IMR-90 (cell line): ENCODE data around the gene STYXL1.

Source experiments
- MAZ ChIP-seq: IDR thresholded peaks from 2 replicates; pipeline ENCODE4 v1.6.1; 2012; ENCODE audit warnings: low read depth, mild to moderate bottlenecking, low read length, improper control_type of control experiment, moderate library complexity, borderline replicate concordance
- NFE2L2 ChIP-seq: fragments of 150-350 bp; IDR thresholded peaks from 2 replicates; pipeline ENCODE4 v1.6.1; 2016; ENCODE audit warnings: low read depth, mild to moderate bottlenecking, low read length
- POLR2A ChIP-seq: IDR thresholded peaks from 2 replicates; pipeline ENCODE4 v1.6.1; 2012; ENCODE audit warnings: mild to moderate bottlenecking, low read depth, low read length
- RAD21 ChIP-seq: IDR thresholded peaks from 2 replicates; pipeline ENCODE4 v1.6.1; 2012; ENCODE audit warnings: low read length, improper control_type of control experiment
- RFX5 ChIP-seq: IDR thresholded peaks from 2 replicates; pipeline ENCODE4 v1.8.0; 2012; ENCODE audit warnings: low read depth, mild to moderate bottlenecking, low read length, moderate library complexity
- TF ChIP-seq, protein P1 (sequence below): conservative IDR thresholded peaks from 2 replicates; pipeline ENCODE4 v1.5.1; 2012; ENCODE audit warnings: mild to moderate bottlenecking, low read depth, low read length, improper control_type of control experiment
- TF ChIP-seq, protein P2 (sequence below): fragments of 150-350 bp; IDR thresholded peaks from 2 replicates; pipeline ENCODE4 v1.6.1; 2017; ENCODE audit warnings: mild to moderate bottlenecking, antibody characterized with exemption, low read length, low read depth

DNA sequence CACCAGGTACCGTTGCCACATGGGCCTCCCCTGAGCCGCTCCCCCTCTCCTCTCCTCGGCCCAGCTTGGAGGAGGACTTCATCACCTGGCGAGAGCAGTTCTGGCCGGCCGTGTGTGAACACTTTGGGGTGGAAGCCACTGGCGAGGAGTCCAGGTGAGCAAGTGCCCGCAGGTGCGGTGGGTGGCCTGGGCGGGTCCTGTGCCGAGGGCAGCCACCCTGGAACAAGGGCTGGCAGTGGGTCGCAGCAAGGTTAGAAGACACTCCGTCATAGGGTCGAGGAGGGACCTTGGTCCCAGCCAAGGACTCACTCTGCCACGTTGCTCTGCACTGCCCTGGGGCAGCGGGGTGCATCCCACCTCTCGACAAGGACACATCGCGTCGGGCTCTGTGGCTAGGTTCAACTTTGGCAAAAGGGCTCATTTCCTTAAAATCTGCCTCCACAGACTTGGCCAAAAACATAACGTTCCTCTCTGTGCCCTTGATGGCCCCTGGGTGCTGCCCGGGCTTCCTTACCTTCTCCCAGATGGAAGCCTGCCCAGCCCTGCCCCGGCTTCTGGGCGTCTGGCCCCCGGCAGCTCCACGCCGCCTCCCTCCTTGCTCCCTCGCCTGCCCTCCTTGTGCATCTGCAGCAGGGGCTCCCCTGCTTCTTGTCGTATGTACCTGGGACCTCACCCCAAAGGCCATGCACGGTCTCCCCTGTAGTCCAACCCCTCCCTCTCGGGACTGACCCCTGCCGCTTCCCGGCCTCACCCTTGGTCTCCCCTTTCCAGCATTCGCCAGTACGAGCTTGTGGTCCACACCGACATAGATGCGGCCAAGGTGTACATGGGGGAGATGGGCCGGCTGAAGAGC lies 66.1 kb downstream of the STYXL1 start:
- no peak for TF ChIP-seq RAD21
- no peak for TF ChIP-seq POLR2A
- no peak for TF ChIP-seq RFX5
- TF ChIP-seq, protein P1, sequence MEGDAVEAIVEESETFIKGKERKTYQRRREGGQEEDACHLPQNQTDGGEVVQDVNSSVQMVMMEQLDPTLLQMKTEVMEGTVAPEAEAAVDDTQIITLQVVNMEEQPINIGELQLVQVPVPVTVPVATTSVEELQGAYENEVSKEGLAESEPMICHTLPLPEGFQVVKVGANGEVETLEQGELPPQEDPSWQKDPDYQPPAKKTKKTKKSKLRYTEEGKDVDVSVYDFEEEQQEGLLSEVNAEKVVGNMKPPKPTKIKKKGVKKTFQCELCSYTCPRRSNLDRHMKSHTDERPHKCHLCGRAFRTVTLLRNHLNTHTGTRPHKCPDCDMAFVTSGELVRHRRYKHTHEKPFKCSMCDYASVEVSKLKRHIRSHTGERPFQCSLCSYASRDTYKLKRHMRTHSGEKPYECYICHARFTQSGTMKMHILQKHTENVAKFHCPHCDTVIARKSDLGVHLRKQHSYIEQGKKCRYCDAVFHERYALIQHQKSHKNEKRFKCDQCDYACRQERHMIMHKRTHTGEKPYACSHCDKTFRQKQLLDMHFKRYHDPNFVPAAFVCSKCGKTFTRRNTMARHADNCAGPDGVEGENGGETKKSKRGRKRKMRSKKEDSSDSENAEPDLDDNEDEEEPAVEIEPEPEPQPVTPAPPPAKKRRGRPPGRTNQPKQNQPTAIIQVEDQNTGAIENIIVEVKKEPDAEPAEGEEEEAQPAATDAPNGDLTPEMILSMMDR: no peak
- no peak for TF ChIP-seq MAZ
- TF ChIP-seq, protein P2, sequence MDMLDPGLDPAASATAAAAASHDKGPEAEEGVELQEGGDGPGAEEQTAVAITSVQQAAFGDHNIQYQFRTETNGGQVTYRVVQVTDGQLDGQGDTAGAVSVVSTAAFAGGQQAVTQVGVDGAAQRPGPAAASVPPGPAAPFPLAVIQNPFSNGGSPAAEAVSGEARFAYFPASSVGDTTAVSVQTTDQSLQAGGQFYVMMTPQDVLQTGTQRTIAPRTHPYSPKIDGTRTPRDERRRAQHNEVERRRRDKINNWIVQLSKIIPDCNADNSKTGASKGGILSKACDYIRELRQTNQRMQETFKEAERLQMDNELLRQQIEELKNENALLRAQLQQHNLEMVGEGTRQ: no peak
- no peak for TF ChIP-seq NFE2L2
